Transverse colon (tissue), 4 donors: ENCODE data around the gene SLC25A36. TPM values are rescaled to one million over a fixed set of nuclear protein-coding genes. Genes with fewer than 3 reads are reported as not detected.

Experiments used
- DNase-seq: peaks from one replicate; pipeline ENCODE4 v3.0.0-alpha.2; 2019
- H3K27ac ChIP-seq, 4 donors: fragments of 200-600 bp; sonication (generic); 2 replicates each; pipeline ENCODE4 v1.5.1; 2016 to 2018; ENCODE audit warnings: inconsistent platforms in 4 of 4
- H3K27me3 ChIP-seq: fragments of 200-600 bp; sonication (generic); 2 replicates; pipeline ENCODE4 v1.5.1; 2017; ENCODE audit warnings: inconsistent platforms
- H3K36me3 ChIP-seq, 4 donors: fragments of 200-600 bp; sonication (generic); 2 replicates each; pipeline ENCODE4 v1.5.1; 2017 to 2019; ENCODE audit warnings: inconsistent platforms in 4 of 4
- H3K4me1 ChIP-seq, 4 donors: fragments of 200-600 bp; sonication (generic); 2 replicates each; pipeline ENCODE4 v1.5.1; 2017 to 2020; ENCODE audit warnings: inconsistent platforms in 4 of 4
- H3K4me3 ChIP-seq, 4 donors: fragments of 200-600 bp; sonication (generic); 1 replicate in 1 of 4; 2 replicates in 3 of 4; pipeline versions ENCODE4 v1.5.1 to v1.6.1; 2017 to 2019; ENCODE audit warnings: inconsistent platforms in 4 of 4
- H3K9me3 ChIP-seq, 2 donors: fragments of 200-600 bp; sonication (generic); 2 replicates each; pipeline ENCODE4 v1.5.1; 2017 to 2019; ENCODE audit warnings: inconsistent platforms in 2 of 2
- CTCF ChIP-seq, 5 experiments: fragments of 200-600 bp in 3 of 5; fragments of 450-650 bp in 2 of 5; sonication (generic) in 3 of 5; IDR thresholded peaks; 1 replicate in 2 of 5; 2 replicates in 3 of 5; pipeline ENCODE4 v1.5.1; 2016 to 2017; ENCODE audit warnings: antibody characterized with exemption in 5 of 5, inconsistent platforms in 3 of 5, mild to moderate bottlenecking in 2 of 5, moderate library complexity in 1 of 5
- EP300 ChIP-seq: sonication (generic); formaldehyde crosslinking; IDR thresholded peaks from one replicate; pipeline ENCODE4 v1.6.1; 2017; ENCODE audit warnings: antibody characterized with exemption, low read depth
- POLR2A ChIP-seq: fragments of 450-650 bp; IDR thresholded peaks from one replicate; pipeline ENCODE4 v1.6.1; 2016; ENCODE audit warnings: antibody characterized with exemption, mild to moderate bottlenecking, moderate library complexity
- POLR2AphosphoS5 ChIP-seq, 3 donors: sonication (generic); formaldehyde crosslinking; IDR thresholded peaks; one replicate each; pipeline ENCODE4 v1.6.1; 2016; ENCODE audit warnings: antibody characterized with exemption in 3 of 3
- WGBS, 2 donors: methylation state at CpG; one replicate each; pipeline ENCODE4 v1.1.5; 2018; ENCODE audit warnings: low coverage in 1 of 2; 5-methylcytosine and 5-hydroxymethylcytosine counted together
- in situ Hi-C, 4 donors: fragments of 200-750 bp; cut with MboI; loops; one replicate each; pipeline versions ENCODE4 v1.15.0 to v1.15.1; 2017; ENCODE audit warnings: low sequenced_read_pairs in 3 of 4, low pct_ligation_motif_present in 1 of 4, low pct_unique_long_range_greater_than_20kb in 1 of 4
- intact Hi-C: fragments of 100-400 bp; cut with DNase I; formaldehyde crosslinking; loops from one replicate; pipeline ENCODE4 v1.15.1; 2023; ENCODE audit warnings: low total_unique reads
- total RNA-seq, 4 donors: library from RNA; depleted of rRNA; stranded (reverse); fragments of >200 nt; gene quantifications; one replicate each; pipeline ENCODE4 v1.1.0, GENCODE V29; 2016

The SLC25A36 gene
- total RNA-seq, 4 donors from 2014 or later: 48.0 to 87.6 (median 54.8) TPM

DNA sequence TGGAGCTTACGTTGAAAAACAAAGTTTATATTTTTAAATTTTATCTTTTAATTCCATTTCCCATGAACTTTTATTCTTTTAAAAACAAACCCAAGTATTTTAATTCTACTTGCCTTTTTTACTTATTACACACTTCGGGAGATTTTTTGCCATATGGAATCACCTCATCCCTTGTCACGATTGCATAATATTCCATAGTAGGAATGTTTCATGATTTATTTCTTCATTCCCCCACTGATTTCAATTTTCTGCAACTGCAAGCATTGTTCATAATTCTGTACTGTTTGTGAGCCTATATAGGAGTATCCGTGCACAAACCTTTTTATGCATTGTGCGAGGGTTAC is 574 bp upstream of the SLC25A36 start:
- no peak for TF ChIP-seq EP300
- no peak for TF ChIP-seq POLR2AphosphoS5 (IDR thresholded peaks at IDR 0.05)
- no peak for TF ChIP-seq POLR2A
- TF ChIP-seq CTCF (IDR thresholded peaks at IDR 0.05): no peak
- H3K4me1 ChIP-seq: peaks cover 4 to 31% (median 24%) of the 10 kb centered on the region in 4 donors
- intact Hi-C loops: loop anchor here (5.0 kb wide), 1 partner anchor 1636 kb away; the partner anchor contains the start of gene ATR
- no peaks in the 10 kb centered on the region for H3K36me3 ChIP-seq
- peak overlapping the region; percentile 97 to 99 (median 99) for H3K27ac ChIP-seq
- no peak for DNase-seq
- WGBS, 2 donors: 39 to 63% methylated on average over 3 to 5 of the region's 5 CpGs
- peak overlapping the region in 3 of 4 donors; percentile 91 to 93 (median 92) for H3K4me3 ChIP-seq
- H3K27me3 ChIP-seq: no peaks in the 10 kb centered on the region
- no peaks in the 10 kb centered on the region for H3K9me3 ChIP-seq
- in situ Hi-C loops: no loop called here

- Histone ChIP-seq H3K9me3 (no peaks in the 10 kb centered on the region), H3K36me3 (no peaks in the 10 kb centered on the region), H3K4me1 (peaks cover 4 to 37% (median 24%) of the 10 kb centered on the region in 4 donors), H3K4me3 (peak overlapping the region; percentile 73 to 93 (median 92)), H3K27ac (peak overlapping the region; percentile 97 to 99 (median 99)), H3K27me3 (no peaks in the 10 kb centered on the region)
- TF ChIP-seq POLR2AphosphoS5 (IDR thresholded peaks at IDR 0.05): peak in 1 of 3 donors; percentile 18
- TF ChIP-seq EP300: no peak
- WGBS, 2 donors: 0% methylated on average over 50 of the region's 56 CpGs; no CpG with 5 or more reads in 1 of the 2 donors
- in situ Hi-C loops: no loop called here
- intact Hi-C loops: loop anchor here (5.0 kb wide), 1 partner anchor 1635 kb away; the partner anchor contains the start of gene ATR
- DNase-seq: peak; percentile 60
Measured at GRCh38 chr3:140942221-140943104, 827 bp downstream of the SLC25A36 start.

- WGBS, 2 donors: 50 to 59% methylated on average over 5 of the region's 5 CpGs
- H3K27ac ChIP-seq: peak overlapping the region in 2 of 4 donors; percentile 99
- no peaks in the 10 kb centered on the region for H3K27me3 ChIP-seq
- peak overlapping the region in 1 of 4 donors; percentile 92 for H3K4me3 ChIP-seq
- no peaks in the 10 kb centered on the region for H3K36me3 ChIP-seq
- no peaks in the 10 kb centered on the region for H3K9me3 ChIP-seq
- intact Hi-C loops (loop anchor here (5.0 kb wide), 1 partner anchor 1633 kb away; the partner anchor contains the start of gene ATR), in situ Hi-C loops (no loop called here)
- no peak for DNase-seq
- TF ChIP-seq POLR2A (no peak), CTCF (IDR thresholded peaks at IDR 0.05) (no peak), POLR2AphosphoS5 (IDR thresholded peaks at IDR 0.05) (no peak), EP300 (no peak)
- peaks cover 8 to 40% (median 24%) of the 10 kb centered on the region in 4 donors for H3K4me1 ChIP-seq
Measured at GRCh38 chr3:140943781-140944552, 2.3 kb downstream of the SLC25A36 start.

DNA sequence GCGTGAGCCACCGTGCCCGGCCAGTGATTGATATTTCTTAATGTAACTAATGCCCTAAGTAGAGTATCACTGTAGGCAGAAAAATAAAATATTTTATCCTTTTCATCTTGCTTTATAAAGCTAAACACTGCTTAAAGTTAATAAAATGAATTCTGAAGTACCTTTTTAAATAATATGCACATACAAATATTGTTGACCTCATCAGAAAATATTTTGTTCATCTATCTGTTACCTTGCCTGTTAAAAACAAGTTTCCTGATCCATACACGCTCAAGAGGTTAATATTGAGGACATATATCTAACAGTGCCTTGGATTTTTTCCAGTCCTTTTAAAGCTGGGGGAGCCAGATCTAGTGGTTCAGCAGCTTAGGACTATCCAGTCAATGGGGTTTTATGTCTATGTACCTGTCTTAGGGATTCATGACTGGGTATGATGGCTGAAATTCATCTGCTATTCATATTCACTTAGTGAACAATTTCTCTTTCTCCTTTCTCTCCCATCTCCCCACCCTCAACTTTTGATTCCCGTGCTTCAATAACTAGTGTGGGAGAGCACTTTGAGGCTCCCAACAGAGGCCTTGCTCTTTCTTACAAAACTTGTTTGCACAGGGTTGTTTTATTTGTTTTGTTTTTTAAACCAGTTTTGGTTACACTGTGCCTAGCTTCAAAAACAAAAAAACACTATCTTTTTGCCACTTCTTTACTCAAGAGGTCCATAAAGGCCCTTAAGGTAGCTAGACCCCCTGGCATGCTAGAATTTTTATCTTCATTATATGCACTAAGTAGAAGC is 7.0 kb downstream of the SLC25A36 start:
- TF ChIP-seq POLR2A: no peak
- no peak for TF ChIP-seq EP300
- TF ChIP-seq CTCF (IDR thresholded peaks at IDR 0.05): no peak
- 92 to 97% methylated on average over 4 to 5 of the region's 5 CpGs for WGBS, 2 donors
- in situ Hi-C loops: no loop called here

More for the DNA sequence above, 7.0 kb downstream of the SLC25A36 start:
- H3K27ac ChIP-seq: no peak overlapping the region
- no peaks in the 10 kb centered on the region for H3K27me3 ChIP-seq
- no peak overlapping the region for H3K4me3 ChIP-seq
- no peaks in the 10 kb centered on the region for H3K9me3 ChIP-seq
- intact Hi-C loops: no loop called here
- DNase-seq: no peak
- H3K36me3 ChIP-seq: no peaks in the 10 kb centered on the region
- H3K4me1 ChIP-seq: peaks cover 10 to 64% (median 26%) of the 10 kb centered on the region in 4 donors
